T-cell (primary cell): Measurements from ENCODE around the gene DAPK2. TPM values are rescaled to one million over a fixed set of nuclear protein-coding genes. Genes with fewer than 3 reads are reported as not detected.
A peak's percentile ranks its signal among the peaks of the same experiment; 100 is the strongest.
"Not testable (repeated sequence)": the region's sequence is repeated elsewhere in the genome, so short reads cannot be mapped to it uniquely, and the experiment has no call there.

Source experiments
- ATAC-seq, 4 experiments: fragments of 200-7000 bp in 3 of 4; fragments of 150-1000 bp in 1 of 4; cut with Tn5 transposase; replicated peaks in 1 of 4; 1 replicate in 3 of 4; 2 replicates in 1 of 4; pipeline ENCODE4 v1.10.0; 2021; ENCODE audit warnings: moderate library complexity in 3 of 4, mild to moderate bottlenecking in 2 of 4, moderate number of reproducible peaks in 1 of 4
- CTCF ChIA-PET, 2 donors: fragments of 300-600 bp; sonication (Branson Sonifier 250); formaldehyde crosslinking; loops; one replicate each; lab custom pipeline; 2022; ENCODE audit warnings: antibody characterized with exemption in 2 of 2; lab: Charles Lee
- POLR2A ChIA-PET, 2 donors: fragments of 300-600 bp; sonication (Branson Sonifier 250); formaldehyde crosslinking; loops; one replicate each; lab custom pipeline; 2022; ENCODE audit warnings: antibody characterized with exemption in 2 of 2; lab: Charles Lee
- DNase-seq, 35 experiments: peaks; one replicate each; pipeline versions ENCODE4 v3.0.0 to v3.0.0-alpha.2; 2013 to 2023
- H3K27ac ChIP-seq: one replicate; pipeline ENCODE4 v1.5.1; 2013; ENCODE audit warnings: low read length
- H3K27me3 ChIP-seq, 2 experiments: replicated peaks in 1 of 2; 1 replicate in 1 of 2; 2 replicates in 1 of 2; pipeline versions ENCODE4 v1.6.1 to v1.7.0; 2013; ENCODE audit warnings: low read length in 1 of 2, mixed read lengths in 1 of 2; ENCODE audit not compliant: control insufficient read depth in 2 of 2, insufficient read depth in 2 of 2; ENCODE audit errors: extremely low read depth in 1 of 2
- H3K36me3 ChIP-seq, 2 donors: 1 replicate in 1 of 2; 2 replicates in 1 of 2; pipeline versions ENCODE4 v1.6.1 to v1.7.0; 2013; ENCODE audit warnings: low read length in 1 of 2; ENCODE audit not compliant: control insufficient read depth in 2 of 2, insufficient read depth in 1 of 2; ENCODE audit errors: extremely low read depth in 1 of 2
- H3K4me1 ChIP-seq, 2 experiments: 1 replicate in 1 of 2; 2 replicates in 1 of 2; pipeline versions ENCODE4 v1.6.1 to v1.7.0; 2013; ENCODE audit warnings: low read length in 2 of 2, mixed read lengths in 1 of 2; ENCODE audit not compliant: insufficient read depth in 2 of 2, control insufficient read depth in 1 of 2; ENCODE audit errors: extremely low read depth in 1 of 2
- H3K4me3 ChIP-seq, 2 donors: 1 replicate in 1 of 2; 2 replicates in 1 of 2; pipeline versions ENCODE4 v1.5.1 to v1.7.0; 2013; ENCODE audit warnings: mild to moderate bottlenecking in 2 of 2, low read length in 1 of 2, moderate library complexity in 1 of 2; ENCODE audit not compliant: control insufficient read depth in 1 of 2; ENCODE audit errors: extremely low read depth in 1 of 2
- H3K9me3 ChIP-seq: 2 replicates; pipeline ENCODE4 v1.7.0; 2013
- H3K27ac Mint-ChIP-seq, 2 donors: one replicate each; pipeline ENCODE4 v1.8.0; 2020 to 2021; ENCODE audit warnings: mild to moderate bottlenecking in 2 of 2, mixed read lengths in 2 of 2
- H3K27me3 Mint-ChIP-seq, 2 donors: one replicate each; pipeline ENCODE4 v1.8.0; 2021 to 2022; ENCODE audit warnings: mixed read lengths in 2 of 2
- H3K36me3 Mint-ChIP-seq: one replicate; pipeline ENCODE4 v1.8.0; 2021; ENCODE audit warnings: mixed read lengths
- H3K4me1 Mint-ChIP-seq, 3 donors: one replicate each; pipeline ENCODE4 v1.8.0; 2020 to 2022; ENCODE audit warnings: mixed read lengths in 3 of 3, mild to moderate bottlenecking in 1 of 3
- H3K4me3 Mint-ChIP-seq, 3 donors: one replicate each; pipeline ENCODE4 v1.8.0; 2020 to 2022; ENCODE audit warnings: mild to moderate bottlenecking in 3 of 3, mixed read lengths in 3 of 3, moderate library complexity in 3 of 3
- H3K9me3 Mint-ChIP-seq, 3 donors: one replicate each; pipeline ENCODE4 v1.8.0; 2020 to 2022; ENCODE audit warnings: mixed read lengths in 3 of 3
- WGBS: methylation state at CpG from one replicate; pipeline ENCODE4 v1.1.5; 2013; ENCODE audit warnings: missing lambda C conversion rate; ENCODE audit not compliant: insufficient coverage; 5-methylcytosine and 5-hydroxymethylcytosine counted together
- total RNA-seq, 35 experiments: library from RNA in 6 of 35; stranded (reverse) in 6 of 35; fragments of 120-200 nt in 1 of 35; gene quantifications; one replicate each; pipeline versions ENCODE4 v1.2.1 to v1.2.4 and lab custom pipeline; 2013 to 2026

The DAPK2 gene
- total RNA-seq, 5 donors from 2014 or later (not counting 1 experiment from before 2014, with no cell fraction given), result 0.78 to 23.5 (median 6.1) TPM

DNA sequence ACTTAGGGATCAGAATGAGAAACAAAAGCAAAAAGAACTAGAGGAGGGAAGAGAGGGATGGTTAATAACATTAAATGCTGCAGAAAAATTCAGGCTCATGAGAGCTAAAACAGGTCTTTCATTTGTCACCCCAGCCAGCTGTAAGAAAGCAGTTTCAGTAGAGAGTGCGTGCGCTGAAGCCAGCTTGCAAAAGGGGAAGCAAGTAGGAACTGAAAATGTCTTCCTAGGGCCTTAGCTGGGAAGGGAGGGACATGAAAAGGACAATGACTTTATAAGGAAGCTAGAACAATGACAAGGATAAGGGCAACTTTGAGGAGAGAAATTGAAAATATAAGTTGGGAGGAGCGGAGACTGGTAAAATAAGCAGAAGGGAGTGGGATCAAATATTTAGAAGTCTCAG, 44.2 kb upstream of the DAPK2 start:
- peaks cover 45 to 59% (median 54%) of the 10 kb centered on the region in 3 donors for H3K4me1 Mint-ChIP-seq
- H3K27me3 Mint-ChIP-seq, result no peaks in the 10 kb centered on the region
- DNase-seq, result no peak
- no peaks in the 10 kb centered on the region for H3K9me3 ChIP-seq
- H3K4me1 ChIP-seq, result peaks cover 20 to 33% of the 10 kb centered on the region in 2 experiments
- no peaks in the 10 kb centered on the region for H3K27me3 ChIP-seq
- peaks cover 31% of the 10 kb centered on the region for H3K36me3 Mint-ChIP-seq
- CTCF ChIA-PET, result interaction anchor here in 1 of 2 donors (1.5 kb wide), 1 partner anchor 338 kb away, joined by 4 read pairs; no protein-coding TSS in a partner anchor
- H3K4me3 ChIP-seq, result no peak overlapping the region
- peaks cover 0 to 14% of the 10 kb centered on the region in 2 donors for H3K36me3 ChIP-seq
- H3K27ac ChIP-seq, result no peak overlapping the region
- no peak for ATAC-seq
- POLR2A ChIA-PET, result interaction anchor here in 1 of 2 donors (0.6 kb wide), 1 partner anchor 43 kb away, joined by 3 read pairs; no protein-coding TSS in a partner anchor
- no peak overlapping the region for H3K4me3 Mint-ChIP-seq
- peak overlapping the region; percentile 5 to 41 for H3K27ac Mint-ChIP-seq
- WGBS, result 93% methylated on average over 3 of the region's 3 CpGs
- H3K9me3 Mint-ChIP-seq, result no peaks in the 10 kb centered on the region

- Histone ChIP-seq H3K27ac (no peak overlapping the region), H3K36me3 (peaks cover 0 to 19% of the 10 kb centered on the region in 2 donors), H3K9me3 (no peaks in the 10 kb centered on the region), H3K4me1 (peaks cover 12 to 25% of the 10 kb centered on the region in 2 experiments), H3K27me3 (no peaks in the 10 kb centered on the region), H3K4me3 (no peak overlapping the region)
- H3K36me3 Mint-ChIP-seq, result peaks cover 31% of the 10 kb centered on the region
- CTCF ChIA-PET, result interaction anchor here in 1 of 2 donors (0.7 kb wide), 1 partner anchor 8 kb away, joined by 4 read pairs; no protein-coding TSS in a partner anchor
- ATAC-seq (no peak), DNase-seq (no peak)
- H3K27ac Mint-ChIP-seq, result no peak overlapping the region
- H3K4me1 Mint-ChIP-seq, result peaks cover 36 to 51% (median 46%) of the 10 kb centered on the region in 3 donors
- H3K4me3 Mint-ChIP-seq, result no peak overlapping the region
- H3K9me3 Mint-ChIP-seq, result no peaks in the 10 kb centered on the region
- no peaks in the 10 kb centered on the region for H3K27me3 Mint-ChIP-seq
- POLR2A ChIA-PET, result interaction anchor here in 1 of 2 donors (1.4 kb wide), 1 partner anchor 22 kb away, joined by 8 read pairs; no protein-coding TSS in a partner anchor
- WGBS, result 93% methylated on average over 6 of the region's 12 CpGs
These were observed 43.4 kb upstream of the DAPK2 start for GRCh38 chr15:64089543-64090280.

DNA sequence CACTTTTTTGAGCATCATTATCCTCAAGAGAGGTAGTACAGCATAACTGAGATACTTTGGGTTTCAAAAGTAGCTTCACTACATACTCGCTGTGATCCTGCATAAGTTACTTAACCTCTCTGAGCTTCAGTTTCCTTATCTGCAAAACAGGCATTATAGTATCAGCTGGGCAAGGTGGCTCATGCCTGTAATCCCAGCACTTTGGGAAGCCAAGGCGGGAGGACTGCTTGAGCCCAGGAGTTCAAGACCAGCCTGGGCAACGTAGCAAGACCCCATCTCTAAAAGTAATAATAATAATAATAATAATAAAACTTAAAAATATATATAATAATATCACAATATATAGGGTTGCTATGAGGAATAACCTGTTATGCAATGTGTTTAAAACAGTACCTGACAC, 36.5 kb upstream of the DAPK2 start:
- Mint-ChIP-seq H3K9me3 (no peaks in the 10 kb centered on the region), H3K36me3 (peaks cover 28% of the 10 kb centered on the region), H3K27ac (no peak overlapping the region), H3K4me1 (peaks cover 0 to 2% (median 0%) of the 10 kb centered on the region in 3 donors), H3K4me3 (no peak overlapping the region), H3K27me3 (no peaks in the 10 kb centered on the region)
- no CpG with 5 or more reads among the region's 3 CpGs for WGBS
- Histone ChIP-seq H3K4me1 (no peaks in the 10 kb centered on the region), H3K27me3 (no peaks in the 10 kb centered on the region), H3K9me3 (no peaks in the 10 kb centered on the region), H3K27ac (no peak overlapping the region), H3K36me3 (peaks cover 3 to 32% of the 10 kb centered on the region in 2 donors), H3K4me3 (no peak overlapping the region)
- no peak for DNase-seq
- ChIA-PET CTCF (no interaction called here), POLR2A (interaction anchor here in 1 of 2 donors (0.5 kb wide), 1 partner anchor 1387 kb away, joined by 5 read pairs; no protein-coding TSS in a partner anchor)
- ATAC-seq, result no peak

- H3K27me3 Mint-ChIP-seq, POLR2A ChIA-PET, H3K4me3 Mint-ChIP-seq, DNase-seq, H3K4me1 Mint-ChIP-seq, H3K27ac ChIP-seq, H3K4me1 ChIP-seq, ATAC-seq, H3K27me3 ChIP-seq, H3K9me3 Mint-ChIP-seq, H3K27ac Mint-ChIP-seq, H3K9me3 ChIP-seq, H3K4me3 ChIP-seq: not testable (repeated sequence)
- 93% methylated on average over 2 of the region's 2 CpGs for WGBS
- CTCF ChIA-PET, result interaction anchor here in 1 of 2 donors (0.8 to 2.2 kb wide), 2 partner anchors 321 to 327 kb away, joined by 3 to 10 read pairs; no protein-coding TSS in a partner anchor
- peaks cover 28% of the 10 kb centered on the region for H3K36me3 Mint-ChIP-seq
- peaks cover 0 to 32% of the 10 kb centered on the region in 2 donors for H3K36me3 ChIP-seq
These were observed 27.2 kb upstream of the DAPK2 start for GRCh38 chr15:64073496-64073895.

- 100% methylated on average over 2 of the region's 2 CpGs for WGBS
- Mint-ChIP-seq H3K9me3 (no peaks in the 10 kb centered on the region), H3K27ac (peak overlapping the region in 1 of 2 donors; percentile 8), H3K4me1 (peaks cover 6 to 14% (median 10%) of the 10 kb centered on the region in 3 donors), H3K36me3 (peaks cover 28% of the 10 kb centered on the region), H3K27me3 (no peaks in the 10 kb centered on the region), H3K4me3 (no peak overlapping the region)
- ATAC-seq (no peak), DNase-seq (no peak)
- no peaks in the 10 kb centered on the region for H3K9me3 ChIP-seq
- ChIA-PET POLR2A (interaction anchor here in 1 of 2 donors (0.6 kb wide), 1 partner anchor 477 kb away, joined by 3 read pairs; no protein-coding TSS in a partner anchor), CTCF (interaction anchor here in 1 of 2 donors (0.8 to 2.2 kb wide), 3 partner anchors 320 to 327 kb away, joined by 3 to 10 read pairs (median 3); no protein-coding TSS in a partner anchor)
- no peaks in the 10 kb centered on the region for H3K27me3 ChIP-seq
- H3K27ac ChIP-seq, result no peak overlapping the region
- H3K36me3 ChIP-seq, result peaks cover 0 to 32% of the 10 kb centered on the region in 2 donors
- no peak overlapping the region for H3K4me3 ChIP-seq
- H3K4me1 ChIP-seq, result peaks cover 5 to 6% of the 10 kb centered on the region in 2 experiments
These were observed 26.5 kb upstream of the DAPK2 start for GRCh38 chr15:64072812-64073211.
